ENCODE results near the gene PACSIN1.

GRCh38 chr6:34540222-34540621, 74.3 kb downstream of the PACSIN1 start:
- TF ChIP-seq CTCF (IDR thresholded peaks at IDR 0.05; ENCODE audit: poor library complexity) (no peak), EZH2 (IDR thresholded peaks at IDR 0.05; ENCODE audit: borderline replicate concordance) (no peak), EZH2phosphoT487 (IDR thresholded peaks at IDR 0.05; ENCODE audit: low read depth, severe bottlenecking, unreplicated experiment) (no peak)

Data from hepatocyte (in vitro differentiated cells).